DND-41 (cell line): Measurements from ENCODE around the gene ISCA1.
"Not testable (repeated sequence)": the region's sequence is repeated elsewhere in the genome, so short reads cannot be mapped to it uniquely, and the experiment has no call there.

Experiments
- ATAC-seq: fragments of 200-7000 bp; cut with Tn5 transposase; 3 replicates; pipeline ENCODE4 v1.9.1; 2021; ENCODE audit warnings: low read depth; ENCODE audit not compliant: insufficient read depth
- DNase-seq: peaks from one replicate; pipeline ENCODE4 v3.0.0-alpha.2; 2020
- H2AFZ ChIP-seq: 2 replicates; pipeline ENCODE4 v1.6.0; 2012; ENCODE audit warnings: low read depth, low read length
- H3K27ac ChIP-seq: 2 replicates; pipeline ENCODE4 v1.5.1; 2012; ENCODE audit warnings: low read length, inconsistent platforms
- H3K27me3 ChIP-seq: fragments of 200-600 bp; sonication (generic); 2 replicates; pipeline ENCODE4 v1.6.0; 2012; ENCODE audit warnings: low read length, mild to moderate bottlenecking, inconsistent platforms; ENCODE audit not compliant: insufficient read depth, poor library complexity
- H3K36me3 ChIP-seq: 2 replicates; pipeline ENCODE4 v1.5.1; 2012; ENCODE audit warnings: low read length, inconsistent platforms; ENCODE audit not compliant: insufficient read depth
- H3K4me1 ChIP-seq: 2 replicates; pipeline ENCODE4 v1.5.1; 2012; ENCODE audit warnings: mild to moderate bottlenecking, low read length; ENCODE audit not compliant: insufficient read depth
- H3K4me2 ChIP-seq: 2 replicates; pipeline ENCODE4 v1.6.0; 2012; ENCODE audit warnings: mild to moderate bottlenecking, moderate library complexity, low read length, inconsistent platforms; ENCODE audit not compliant: insufficient read depth
- H3K4me3 ChIP-seq, 2 experiments: fragments of 200-600 bp in 1 of 2; shearing (Covaris generic) in 1 of 2; 2 replicates each; pipeline ENCODE4 v1.5.1; 2012 to 2016; ENCODE audit warnings: inconsistent platforms in 2 of 2, low read length in 2 of 2, mild to moderate bottlenecking in 2 of 2, low read depth in 1 of 2, moderate library complexity in 1 of 2
- H3K79me2 ChIP-seq: 2 replicates; pipeline ENCODE4 v1.6.0; 2012; ENCODE audit warnings: low read length, inconsistent platforms; ENCODE audit not compliant: insufficient read depth
- H3K9ac ChIP-seq: 2 replicates; pipeline ENCODE4 v1.6.0; 2012; ENCODE audit warnings: low read depth, mild to moderate bottlenecking, inconsistent platforms, low read length, moderate library complexity
- H3K9me3 ChIP-seq: 2 replicates; pipeline ENCODE4 v1.5.1; 2012; ENCODE audit warnings: low read length, moderate library complexity, mild to moderate bottlenecking, inconsistent platforms; ENCODE audit not compliant: insufficient read depth, severe bottlenecking
- H4K20me1 ChIP-seq: 2 replicates; pipeline ENCODE4 v1.6.0; 2012; ENCODE audit warnings: low read length; ENCODE audit not compliant: insufficient read depth
- EZH2 ChIP-seq: IDR thresholded peaks from 3 replicates; pipeline ENCODE4 v1.6.1; 2012; ENCODE audit warnings: borderline replicate concordance, low read depth, mild to moderate bottlenecking, moderate library complexity, low read length, inconsistent platforms; ENCODE audit not compliant: severe bottlenecking
- TF ChIP-seq, protein P1 (sequence below): IDR thresholded peaks from 2 replicates; pipeline ENCODE4 v1.5.1; 2012; ENCODE audit warnings: borderline replicate concordance, low read length, moderate library complexity, mild to moderate bottlenecking; ENCODE audit not compliant: poor library complexity, severe bottlenecking; ENCODE audit errors: extremely low read depth

ISCA1 gene

GRCh38 chr9:86315078-86315477, 32.7 kb upstream of the ISCA1 start:
- Histone ChIP-seq H3K9me3 (no peaks in the 10 kb centered on the region), H3K27me3 (no peaks in the 10 kb centered on the region), H3K36me3 (peaks cover 76% of the 10 kb centered on the region), H3K27ac (no peak overlapping the region), H4K20me1 (no peaks in the 10 kb centered on the region), H2AFZ (no peak overlapping the region), H3K4me2 (no peak overlapping the region), H3K9ac (no peak overlapping the region), H3K4me1 (no peaks in the 10 kb centered on the region), H3K79me2 (no peaks in the 10 kb centered on the region), H3K4me3 (no peak overlapping the region)
- TF ChIP-seq, protein P1, sequence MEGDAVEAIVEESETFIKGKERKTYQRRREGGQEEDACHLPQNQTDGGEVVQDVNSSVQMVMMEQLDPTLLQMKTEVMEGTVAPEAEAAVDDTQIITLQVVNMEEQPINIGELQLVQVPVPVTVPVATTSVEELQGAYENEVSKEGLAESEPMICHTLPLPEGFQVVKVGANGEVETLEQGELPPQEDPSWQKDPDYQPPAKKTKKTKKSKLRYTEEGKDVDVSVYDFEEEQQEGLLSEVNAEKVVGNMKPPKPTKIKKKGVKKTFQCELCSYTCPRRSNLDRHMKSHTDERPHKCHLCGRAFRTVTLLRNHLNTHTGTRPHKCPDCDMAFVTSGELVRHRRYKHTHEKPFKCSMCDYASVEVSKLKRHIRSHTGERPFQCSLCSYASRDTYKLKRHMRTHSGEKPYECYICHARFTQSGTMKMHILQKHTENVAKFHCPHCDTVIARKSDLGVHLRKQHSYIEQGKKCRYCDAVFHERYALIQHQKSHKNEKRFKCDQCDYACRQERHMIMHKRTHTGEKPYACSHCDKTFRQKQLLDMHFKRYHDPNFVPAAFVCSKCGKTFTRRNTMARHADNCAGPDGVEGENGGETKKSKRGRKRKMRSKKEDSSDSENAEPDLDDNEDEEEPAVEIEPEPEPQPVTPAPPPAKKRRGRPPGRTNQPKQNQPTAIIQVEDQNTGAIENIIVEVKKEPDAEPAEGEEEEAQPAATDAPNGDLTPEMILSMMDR: no peak
- no peak for TF ChIP-seq EZH2
- ATAC-seq: no peak
- DNase-seq: no peak

- not testable (repeated sequence) for ATAC-seq
These were observed 30.6 kb upstream of the ISCA1 start for GRCh38 chr9:86312959-86313358.

GRCh38 chr9:86308687-86309086, 26.3 kb upstream of the ISCA1 start:
- Histone ChIP-seq H2AFZ (no peak overlapping the region), H3K27me3 (no peaks in the 10 kb centered on the region), H3K4me3 (no peak overlapping the region), H3K4me1 (no peaks in the 10 kb centered on the region), H3K79me2 (no peaks in the 10 kb centered on the region), H3K9ac (no peak overlapping the region), H4K20me1 (no peaks in the 10 kb centered on the region), H3K9me3 (no peaks in the 10 kb centered on the region), H3K27ac (no peak overlapping the region), H3K36me3 (peaks cover 70% of the 10 kb centered on the region), H3K4me2 (no peak overlapping the region)
- no peak for DNase-seq
- no peak for ATAC-seq
- no peak for TF ChIP-seq EZH2
- TF ChIP-seq, protein P1: no peak

More at GRCh38 chr9:86312959-86313358, 30.6 kb upstream of the ISCA1 start:
- H3K36me3 ChIP-seq: peaks cover 76% of the 10 kb centered on the region
- not testable (repeated sequence) for H3K9me3 ChIP-seq, H3K4me3 ChIP-seq, H2AFZ ChIP-seq, H3K27ac ChIP-seq, H4K20me1 ChIP-seq, H3K4me2 ChIP-seq, H3K79me2 ChIP-seq, H3K27me3 ChIP-seq, H3K4me1 ChIP-seq, DNase-seq, H3K9ac ChIP-seq

GRCh38 chr9:86304236-86304730, 21.9 kb upstream of the ISCA1 start:
- peaks cover 81% of the 10 kb centered on the region for H3K36me3 ChIP-seq
- no peak overlapping the region for H3K4me2 ChIP-seq
- TF ChIP-seq EZH2: no peak
- TF ChIP-seq, protein P1: no peak

More at GRCh38 chr9:86304236-86304730, 21.9 kb upstream of the ISCA1 start:
- no peaks in the 10 kb centered on the region for H3K9me3 ChIP-seq
- no peaks in the 10 kb centered on the region for H4K20me1 ChIP-seq
- no peak overlapping the region for H3K27ac ChIP-seq
- no peak overlapping the region for H3K4me3 ChIP-seq
- ATAC-seq (no peak), DNase-seq (no peak)
- no peaks in the 10 kb centered on the region for H3K27me3 ChIP-seq
- H2AFZ ChIP-seq: no peak overlapping the region
- no peak overlapping the region for H3K9ac ChIP-seq
- H3K4me1 ChIP-seq: no peaks in the 10 kb centered on the region
- H3K79me2 ChIP-seq: no peaks in the 10 kb centered on the region
